SJSA1 (cell line): ENCODE data around the gene KCTD10. TPM values are rescaled to one million over a fixed set of nuclear protein-coding genes. Genes with fewer than 3 reads are reported as not detected.
A peak's percentile ranks its signal among the peaks of the same experiment; 100 is the strongest.

Source experiments
- DNase-seq, 2 experiments: peaks; one replicate each; pipeline ENCODE4 v3.0.0-alpha.2; 2015 to 2020; ENCODE audit warnings: low spot score in 2 of 2, low read depth in 1 of 2
- H3K27ac ChIP-seq: fragments of 250-450 bp; sonication (Bioruptor Pico); 2 replicates; pipeline ENCODE4 v1.5.1; 2020; ENCODE audit warnings: mild to moderate bottlenecking, moderate library complexity
- H3K27me3 ChIP-seq: fragments of 250-450 bp; sonication (Bioruptor Pico); replicated peaks from 2 replicates; pipeline ENCODE4 v1.5.1; 2020; ENCODE audit warnings: mild to moderate bottlenecking, moderate library complexity
- H3K36me3 ChIP-seq: fragments of 250-450 bp; sonication (Bioruptor Pico); 2 replicates; pipeline ENCODE4 v1.5.1; 2020; ENCODE audit warnings: mild to moderate bottlenecking
- H3K4me1 ChIP-seq: fragments of 250-450 bp; sonication (Bioruptor Pico); replicated peaks from 2 replicates; pipeline ENCODE4 v1.6.1; 2021; ENCODE audit warnings: mild to moderate bottlenecking
- H3K4me3 ChIP-seq: fragments of 250-450 bp; sonication (Bioruptor Pico); 2 replicates; pipeline ENCODE4 v1.5.1; 2020; ENCODE audit warnings: mild to moderate bottlenecking
- H3K9me3 ChIP-seq: fragments of 250-450 bp; sonication (Bioruptor Pico); replicated peaks from 2 replicates; pipeline ENCODE4 v1.5.1; 2020; ENCODE audit warnings: mild to moderate bottlenecking
- total RNA-seq: library from RNA; depleted of rRNA; stranded (reverse); fragments of >200 nt; shearing (Covaris generic); gene quantifications from 2 replicates; pipeline ENCODE4 v1.2.3, GENCODE V29; 2014

Gene KCTD10
- total RNA-seq, 1 experiment from 2014 or later, result 33.0 TPM

DNA sequence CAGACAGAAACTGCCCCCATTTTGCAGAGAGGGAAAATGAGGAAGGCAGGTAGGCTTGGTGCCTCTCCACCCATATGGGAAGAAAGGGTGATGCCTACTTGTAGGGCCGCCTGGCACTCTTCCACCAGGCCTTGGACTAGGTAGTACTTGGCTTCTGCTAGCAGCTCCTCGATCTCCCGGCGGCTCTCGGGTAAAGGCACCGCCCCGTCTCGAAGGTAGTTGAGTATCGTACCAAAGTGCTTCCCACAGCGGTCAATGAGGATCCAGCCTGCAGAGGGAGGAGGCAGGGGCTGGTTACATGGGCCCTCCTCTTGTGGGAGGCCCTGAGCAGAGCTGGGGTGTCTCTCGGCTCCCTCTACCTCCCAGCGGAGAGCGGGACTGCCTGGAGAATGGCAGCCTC, 16.6 kb downstream of the KCTD10 start:
- Histone ChIP-seq H3K9me3 (no peaks in the 10 kb centered on the region), H3K4me1 (peaks cover 77% of the 10 kb centered on the region), H3K27ac (peak overlapping the region; percentile 98), H3K36me3 (peaks cover 64% of the 10 kb centered on the region), H3K4me3 (no peak overlapping the region), H3K27me3 (no peaks in the 10 kb centered on the region)
- DNase-seq, result no peak

DNA sequence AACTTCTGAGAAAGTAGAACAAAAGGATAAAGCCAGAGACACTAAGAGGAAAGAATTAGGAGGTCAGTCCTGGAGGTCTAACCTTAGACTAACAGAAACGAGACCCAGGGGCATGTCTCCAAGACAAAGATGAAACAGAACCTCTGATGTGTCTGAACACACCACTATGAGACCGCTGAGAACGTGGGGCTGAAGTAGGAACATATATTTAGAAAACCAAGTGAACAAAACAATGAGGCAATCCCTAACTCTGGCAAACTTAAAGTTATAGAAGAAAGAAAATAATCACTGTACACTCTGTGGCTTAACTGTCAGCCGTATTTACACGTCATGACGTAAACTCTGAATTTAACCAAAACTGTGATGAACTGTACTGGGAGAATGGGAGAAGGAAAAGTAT, 17.9 kb downstream of the KCTD10 start:
- Histone ChIP-seq H3K9me3 (no peaks in the 10 kb centered on the region), H3K27ac (peak overlapping the region; percentile 83), H3K4me1 (peaks cover 65% of the 10 kb centered on the region), H3K4me3 (no peak overlapping the region), H3K27me3 (no peaks in the 10 kb centered on the region), H3K36me3 (peaks cover 64% of the 10 kb centered on the region)
- DNase-seq, result peak in 1 of 2 experiments; percentile 54

DNA sequence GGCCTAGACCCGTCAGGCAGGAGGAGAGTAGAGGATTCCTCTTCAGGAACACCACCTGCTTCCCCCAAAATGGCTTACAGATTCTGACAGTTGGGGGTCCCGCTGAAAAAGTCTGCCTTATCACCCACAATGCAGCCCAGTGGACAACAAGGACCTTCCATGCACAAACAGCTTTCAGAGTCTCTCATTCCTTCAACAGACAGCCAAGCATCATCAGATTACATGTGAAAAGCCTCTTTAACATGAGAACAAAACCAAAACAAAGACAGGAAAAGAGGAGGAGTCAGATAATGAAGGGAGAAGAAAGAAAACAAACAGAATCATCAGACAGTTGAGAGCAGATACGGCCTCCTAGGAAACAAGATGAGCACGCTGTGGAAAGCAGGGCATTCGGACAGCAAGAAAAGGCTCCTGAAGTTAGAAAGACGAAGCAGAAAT, 18.3 kb downstream of the KCTD10 start:
- Histone ChIP-seq H3K4me3 (no peak overlapping the region), H3K27ac (peak overlapping the region; percentile 83), H3K36me3 (peaks cover 65% of the 10 kb centered on the region), H3K27me3 (no peaks in the 10 kb centered on the region), H3K9me3 (no peaks in the 10 kb centered on the region), H3K4me1 (peaks cover 61% of the 10 kb centered on the region)
- DNase-seq, result peak in 1 of 2 experiments; percentile 68

GRCh38 chr12:109458086-109458485, 19.0 kb downstream of the KCTD10 start:
- Histone ChIP-seq H3K27me3 (no peaks in the 10 kb centered on the region), H3K4me1 (peaks cover 55% of the 10 kb centered on the region), H3K4me3 (no peak overlapping the region), H3K36me3 (peaks cover 72% of the 10 kb centered on the region), H3K27ac (peak overlapping the region; percentile 83), H3K9me3 (no peaks in the 10 kb centered on the region)
- DNase-seq, result no peak

GRCh38 chr12:109455706-109456105, 21.4 kb downstream of the KCTD10 start:
- no peak overlapping the region for H3K27ac ChIP-seq

GRCh38 chr12:109452489-109452888, 24.6 kb downstream of the KCTD10 start:
- no peaks in the 10 kb centered on the region for H3K27me3 ChIP-seq
- H3K27ac ChIP-seq, result no peak overlapping the region
- no peak for DNase-seq
- no peak overlapping the region for H3K4me3 ChIP-seq
- no peaks in the 10 kb centered on the region for H3K9me3 ChIP-seq
- H3K4me1 ChIP-seq, result no peaks in the 10 kb centered on the region
- H3K36me3 ChIP-seq, result peaks cover 98% of the 10 kb centered on the region

More at GRCh38 chr12:109455706-109456105, 21.4 kb downstream of the KCTD10 start:
- H3K4me1 ChIP-seq, result peaks cover 31% of the 10 kb centered on the region
- no peak for DNase-seq
- H3K27me3 ChIP-seq, result no peaks in the 10 kb centered on the region
- no peaks in the 10 kb centered on the region for H3K9me3 ChIP-seq
- peaks cover 91% of the 10 kb centered on the region for H3K36me3 ChIP-seq
- no peak overlapping the region for H3K4me3 ChIP-seq

GRCh38 chr12:109451400-109451799, 25.7 kb downstream of the KCTD10 start:
- H3K27ac ChIP-seq, result no peak overlapping the region
- H3K4me3 ChIP-seq, result no peak overlapping the region
- no peaks in the 10 kb centered on the region for H3K4me1 ChIP-seq
- no peaks in the 10 kb centered on the region for H3K27me3 ChIP-seq
- DNase-seq, result no peak
- H3K36me3 ChIP-seq, result peaks cover 98% of the 10 kb centered on the region
- no peaks in the 10 kb centered on the region for H3K9me3 ChIP-seq

- H3K4me3 ChIP-seq, result no peak overlapping the region
- H3K27ac ChIP-seq, result no peak overlapping the region
- no peaks in the 10 kb centered on the region for H3K9me3 ChIP-seq
- no peak for DNase-seq
- peaks cover 98% of the 10 kb centered on the region for H3K36me3 ChIP-seq
- no peaks in the 10 kb centered on the region for H3K27me3 ChIP-seq
- H3K4me1 ChIP-seq, result no peaks in the 10 kb centered on the region
Observed at GRCh38 chr12:109450980-109451379, 26.1 kb downstream of the KCTD10 start.

GRCh38 chr12:109449845-109450532, 27.1 kb downstream of the KCTD10 start:
- no peak for DNase-seq
- peaks cover 94% of the 10 kb centered on the region for H3K36me3 ChIP-seq
- H3K4me3 ChIP-seq, result no peak overlapping the region
- no peak overlapping the region for H3K27ac ChIP-seq
- peaks cover 7% of the 10 kb centered on the region for H3K4me1 ChIP-seq
- no peaks in the 10 kb centered on the region for H3K27me3 ChIP-seq
- H3K9me3 ChIP-seq, result no peaks in the 10 kb centered on the region

GRCh38 chr12:109448707-109449390, 28.3 kb downstream of the KCTD10 start:
- DNase-seq, result no peak
- Histone ChIP-seq H3K4me1 (peaks cover 9% of the 10 kb centered on the region), H3K4me3 (no peak overlapping the region), H3K27me3 (no peaks in the 10 kb centered on the region), H3K27ac (no peak overlapping the region), H3K36me3 (peaks cover 93% of the 10 kb centered on the region), H3K9me3 (no peaks in the 10 kb centered on the region)

DNA sequence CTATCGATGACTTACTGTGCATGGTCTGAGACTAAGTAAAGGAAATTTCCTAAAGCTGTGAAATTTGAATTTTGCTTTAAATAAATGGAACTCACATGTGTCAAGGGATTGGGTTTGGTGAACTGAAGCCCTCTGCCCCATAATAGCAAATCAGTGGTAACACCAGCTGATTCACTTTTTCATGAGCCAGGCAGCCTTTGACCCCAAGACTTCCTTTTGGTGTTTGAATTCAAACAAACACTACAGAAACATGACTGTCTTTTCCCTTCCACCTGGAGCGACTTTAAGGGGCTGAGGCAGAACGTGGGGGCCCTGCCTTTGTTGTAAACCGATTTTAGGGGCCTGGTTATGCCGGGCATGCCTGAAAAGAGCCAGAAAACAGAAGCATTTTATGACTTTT, 28.8 kb downstream of the KCTD10 start:
- no peak overlapping the region for H3K27ac ChIP-seq
- peaks cover 90% of the 10 kb centered on the region for H3K36me3 ChIP-seq

GRCh38 chr12:109447482-109447881, 29.6 kb downstream of the KCTD10 start:
- no peak overlapping the region for H3K27ac ChIP-seq
- H3K9me3 ChIP-seq, result no peaks in the 10 kb centered on the region
- no peak for DNase-seq
- H3K4me3 ChIP-seq, result no peak overlapping the region
- H3K36me3 ChIP-seq, result peaks cover 83% of the 10 kb centered on the region
- peaks cover 9% of the 10 kb centered on the region for H3K4me1 ChIP-seq
- H3K27me3 ChIP-seq, result no peaks in the 10 kb centered on the region

More for the DNA sequence above, 28.8 kb downstream of the KCTD10 start:
- no peak overlapping the region for H3K4me3 ChIP-seq
- H3K9me3 ChIP-seq, result no peaks in the 10 kb centered on the region
- H3K4me1 ChIP-seq, result peaks cover 9% of the 10 kb centered on the region
- DNase-seq, result no peak
- no peaks in the 10 kb centered on the region for H3K27me3 ChIP-seq

- Histone ChIP-seq H3K36me3 (peaks cover 77% of the 10 kb centered on the region), H3K27ac (no peak overlapping the region), H3K27me3 (no peaks in the 10 kb centered on the region), H3K9me3 (no peaks in the 10 kb centered on the region), H3K4me1 (peaks cover 9% of the 10 kb centered on the region), H3K4me3 (no peak overlapping the region)
- DNase-seq, result no peak
Observed at GRCh38 chr12:109446869-109447268, 30.2 kb downstream of the KCTD10 start.

- H3K4me3 ChIP-seq, result no peak overlapping the region
- H3K27me3 ChIP-seq, result no peaks in the 10 kb centered on the region
- peak overlapping the region; percentile 63 for H3K27ac ChIP-seq
- DNase-seq, result no peak
- H3K9me3 ChIP-seq, result no peaks in the 10 kb centered on the region
- peaks cover 9% of the 10 kb centered on the region for H3K4me1 ChIP-seq
- peaks cover 60% of the 10 kb centered on the region for H3K36me3 ChIP-seq
Observed at GRCh38 chr12:109445191-109445609, 31.9 kb downstream of the KCTD10 start.
